AG04449 (cell line): ENCODE measurements around the gene ZNF142.

Source experiments
- CTCF ChIA-PET: fragments of 350-600 bp; formaldehyde crosslinking; extraction: SDS; loops from one replicate; lab custom pipeline; 2021; ENCODE audit warnings: antibody characterized with exemption; lab: Yijun Ruan, JAX
- POLR2A ChIA-PET: fragments of 400-600, 350-600 bp; formaldehyde crosslinking; extraction: SDS; loops from one replicate; lab custom pipeline; 2020; ENCODE audit warnings: antibody characterized with exemption, inconsistent platforms; lab: Yijun Ruan, JAX
- DNase-seq: peaks from one replicate; pipeline ENCODE4 v3.0.0-alpha.2; 2010; ENCODE audit warnings: low read depth, low spot score
- H3K4me3 ChIP-seq: 2 replicates; pipeline ENCODE4 v1.5.1; 2011; ENCODE audit warnings: low read depth, mild to moderate bottlenecking, control low read depth, low read length
- TF ChIP-seq, protein P1 (sequence below): IDR thresholded peaks from one replicate; pipeline ENCODE4 v1.5.1; 2011; ENCODE audit warnings: mild to moderate bottlenecking, moderate library complexity, low read length, control low read depth, inconsistent platforms; ENCODE audit not compliant: insufficient read depth; ENCODE audit errors: missing control alignments

The ZNF142 gene

DNA sequence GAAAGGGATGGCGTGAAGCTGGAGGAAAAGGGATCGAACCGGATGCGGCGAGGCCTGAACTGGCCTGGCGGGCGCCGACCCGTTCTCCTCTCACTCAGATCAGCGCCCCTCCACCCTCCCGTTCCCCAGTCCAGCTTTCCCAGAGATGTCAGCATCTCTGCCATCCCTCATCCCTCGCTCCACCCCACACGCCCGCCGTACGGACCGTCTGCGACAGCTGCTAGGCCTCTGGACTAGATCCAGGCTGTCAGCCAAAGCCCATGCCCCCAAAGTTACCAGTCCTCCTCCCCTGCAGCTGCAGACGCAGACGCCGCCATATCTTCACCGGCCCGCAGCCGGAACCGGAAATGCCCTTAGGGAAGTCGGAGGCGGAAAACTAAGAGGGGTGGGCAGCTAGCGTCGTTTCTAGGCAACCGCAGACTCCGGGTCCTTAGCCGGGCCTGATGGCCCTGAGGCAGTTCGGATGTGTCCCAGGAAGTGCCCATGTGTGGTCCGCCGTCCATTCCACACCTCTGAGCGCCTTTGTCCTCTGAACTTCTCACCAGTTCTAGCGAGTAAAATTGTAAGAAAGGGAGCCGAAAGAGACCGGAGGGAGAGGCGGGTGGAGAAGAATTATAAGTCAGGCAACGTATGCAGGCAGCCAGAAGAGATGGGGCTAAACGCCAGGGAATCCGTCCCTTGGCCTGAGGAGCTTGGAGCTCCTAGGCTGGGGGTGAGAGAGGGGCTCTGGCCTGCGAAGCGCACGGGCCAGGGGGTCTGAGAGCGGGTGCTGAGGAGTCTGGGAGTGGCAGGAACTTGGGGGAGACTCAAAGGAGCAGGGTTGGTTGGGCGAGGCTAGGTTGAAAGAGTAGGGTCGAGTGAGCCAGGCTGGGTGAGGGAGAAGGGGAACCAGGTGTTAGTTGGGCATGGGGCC, 12.5 kb upstream of the ZNF142 start, which contains the start of the genes RNF25 and STK36:
RNF25 (minus strand) TSS at position 349 of the 913 bp plus-strand sequence; CDS start at position 317, 32 bp downstream.
STK36 (plus strand) TSS at position 433 of the 913 bp plus-strand sequence. CDS start 744 bp downstream, outside the sequence.
- ChIA-PET POLR2A (interaction anchor here (0.7 to 3.8 kb wide), 3 partner anchors 12 to 45 kb away, joined by 3 to 48 read pairs (median 3); partner anchors contain the start of genes BCS1L and ZNF142), CTCF (interaction anchor here (0.8 to 9.3 kb wide), 11 partner anchors 9 to 321 kb away, joined by 3 to 105 read pairs (median 6); partner anchors contain the start of genes BCS1L, TTLL4 and ZNF142)
- no peak for DNase-seq
- TF ChIP-seq, protein P1, sequence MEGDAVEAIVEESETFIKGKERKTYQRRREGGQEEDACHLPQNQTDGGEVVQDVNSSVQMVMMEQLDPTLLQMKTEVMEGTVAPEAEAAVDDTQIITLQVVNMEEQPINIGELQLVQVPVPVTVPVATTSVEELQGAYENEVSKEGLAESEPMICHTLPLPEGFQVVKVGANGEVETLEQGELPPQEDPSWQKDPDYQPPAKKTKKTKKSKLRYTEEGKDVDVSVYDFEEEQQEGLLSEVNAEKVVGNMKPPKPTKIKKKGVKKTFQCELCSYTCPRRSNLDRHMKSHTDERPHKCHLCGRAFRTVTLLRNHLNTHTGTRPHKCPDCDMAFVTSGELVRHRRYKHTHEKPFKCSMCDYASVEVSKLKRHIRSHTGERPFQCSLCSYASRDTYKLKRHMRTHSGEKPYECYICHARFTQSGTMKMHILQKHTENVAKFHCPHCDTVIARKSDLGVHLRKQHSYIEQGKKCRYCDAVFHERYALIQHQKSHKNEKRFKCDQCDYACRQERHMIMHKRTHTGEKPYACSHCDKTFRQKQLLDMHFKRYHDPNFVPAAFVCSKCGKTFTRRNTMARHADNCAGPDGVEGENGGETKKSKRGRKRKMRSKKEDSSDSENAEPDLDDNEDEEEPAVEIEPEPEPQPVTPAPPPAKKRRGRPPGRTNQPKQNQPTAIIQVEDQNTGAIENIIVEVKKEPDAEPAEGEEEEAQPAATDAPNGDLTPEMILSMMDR = no peak
- peak within 1 kb of the TSS; percentile 88 for H3K4me3 ChIP-seq

DNA sequence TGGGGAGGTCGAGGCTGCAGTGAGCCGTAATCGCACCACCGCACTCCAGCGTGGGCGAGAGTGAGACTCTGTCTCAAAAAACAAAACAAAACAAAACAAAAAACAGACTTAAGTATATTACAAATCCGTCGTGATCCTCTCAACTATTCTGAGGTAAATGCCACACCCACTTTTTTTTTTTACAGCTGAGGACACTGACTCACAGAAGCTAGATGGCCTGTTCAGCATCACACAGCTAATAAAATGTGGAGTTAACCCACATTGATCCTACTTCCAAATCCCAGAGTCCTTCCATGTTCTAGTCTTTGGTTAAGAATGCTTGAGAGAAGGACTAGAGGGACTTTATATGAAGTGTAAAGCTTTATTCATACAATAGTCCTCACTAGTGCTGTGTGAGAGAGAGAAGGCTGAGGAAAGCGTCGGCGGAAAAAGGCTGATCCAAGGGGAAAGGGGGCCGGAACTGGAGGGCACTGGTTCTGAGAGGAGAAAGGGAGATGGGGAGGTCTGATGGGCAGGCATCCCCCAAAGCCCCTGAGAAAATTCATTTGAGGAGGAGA, 11.8 kb upstream of the ZNF142 start:
- DNase-seq = no peak
- TF ChIP-seq, protein P1 = no peak
- POLR2A ChIA-PET = interaction anchor here (0.8 to 3.8 kb wide), 2 partner anchors 11 to 44 kb away, joined by 3 to 48 read pairs; partner anchors contain the start of genes BCS1L and ZNF142
- CTCF ChIA-PET = interaction anchor here (1.0 to 9.3 kb wide), 7 partner anchors 8 to 181 kb away, joined by 3 to 105 read pairs (median 10); partner anchors contain the start of genes BCS1L and ZNF142
- H3K4me3 ChIP-seq = peak overlapping the region; percentile 88

DNA sequence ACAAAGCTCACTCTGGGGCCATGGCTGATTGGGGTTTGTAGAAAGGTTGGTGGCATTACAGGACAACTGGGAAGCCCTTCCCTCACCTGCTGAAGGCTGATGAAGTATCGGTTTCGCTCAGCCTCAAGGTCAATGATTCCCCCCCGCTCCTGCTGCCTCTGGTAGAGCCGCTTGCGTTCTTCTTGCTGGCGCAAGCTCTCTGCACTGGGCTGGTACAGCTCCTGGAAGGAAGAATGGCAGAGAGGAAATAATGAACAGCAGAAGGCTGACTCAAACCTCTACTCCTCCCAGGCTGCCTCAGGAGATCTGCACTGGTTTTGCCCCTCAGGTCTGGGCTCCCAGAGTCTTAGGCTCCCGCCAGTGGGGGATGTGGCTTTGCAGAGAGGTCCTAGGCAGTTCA, 5.2 kb upstream of the ZNF142 start:
- DNase-seq = no peak
- TF ChIP-seq, protein P1 = no peak
- POLR2A ChIA-PET = no interaction called here
- CTCF ChIA-PET = interaction anchor here (0.6 kb wide), 1 partner anchor 16 kb away, joined by 4 read pairs; no protein-coding TSS in a partner anchor
- H3K4me3 ChIP-seq = no peak overlapping the region

DNA sequence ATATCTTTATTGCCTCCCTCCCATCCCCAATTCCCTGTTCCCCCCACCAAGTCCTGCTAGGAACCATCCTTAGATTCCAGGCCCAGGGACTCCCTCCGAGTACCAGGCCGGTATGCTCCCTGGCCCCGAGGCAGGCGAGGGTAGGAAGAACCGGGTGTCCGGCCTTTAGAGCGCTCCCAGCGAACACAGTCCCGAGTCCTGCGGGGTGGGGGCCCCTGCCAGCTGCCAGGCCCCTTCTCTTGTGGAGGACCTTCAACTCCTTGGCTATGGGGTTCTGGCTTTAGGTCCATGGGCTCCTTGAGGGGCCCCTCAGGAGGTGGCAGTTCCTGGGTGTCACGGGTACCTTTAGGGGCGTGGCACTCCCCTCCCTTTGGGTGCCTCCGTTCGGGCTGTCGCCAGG, 4.5 kb upstream of the ZNF142 start:
- H3K4me3 ChIP-seq = no peak overlapping the region
- TF ChIP-seq, protein P1 = no peak
- DNase-seq = no peak
- POLR2A ChIA-PET = no interaction called here
- CTCF ChIA-PET = interaction anchor here (0.7 to 8.8 kb wide), 3 partner anchors 8 to 184 kb away, joined by 3 to 95 read pairs (median 87); partner anchors contain the start of genes RNF25 and STK36

DNA sequence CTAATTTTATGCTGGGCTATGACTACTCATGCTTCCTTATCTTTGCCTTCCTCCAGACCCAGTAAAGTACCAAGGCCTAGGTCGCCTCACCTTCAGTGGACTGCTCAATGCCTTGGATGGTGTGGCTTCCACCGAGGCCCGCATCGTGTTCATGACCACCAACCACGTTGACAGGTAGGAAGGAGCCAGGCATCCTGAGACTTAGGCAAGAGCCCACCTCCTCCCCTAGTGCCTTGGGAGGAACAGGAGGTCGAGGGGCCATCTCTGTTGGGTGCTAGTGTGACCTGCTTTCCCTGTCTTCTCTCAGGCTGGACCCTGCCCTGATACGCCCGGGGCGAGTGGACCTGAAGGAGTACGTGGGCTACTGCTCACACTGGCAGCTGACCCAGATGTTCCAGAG, 3.4 kb upstream of the ZNF142 start:
- DNase-seq = no peak
- CTCF ChIA-PET = interaction anchor here (1.0 to 8.8 kb wide), 3 partner anchors 15 to 185 kb away, joined by 3 to 95 read pairs (median 87); no protein-coding TSS in a partner anchor
- POLR2A ChIA-PET = interaction anchor here (5.6 kb wide), 1 partner anchor 8 kb away, joined by 48 read pairs; the partner anchor contains the start of genes RNF25 and STK36
- TF ChIP-seq, protein P1 = no peak
- no peak overlapping the region for H3K4me3 ChIP-seq
